HepG2 (cell line): Measurements from ENCODE around the gene WDR7. TPM values are rescaled to one million over a fixed set of nuclear protein-coding genes. Genes with fewer than 3 reads are reported as not detected.

Experiments used
- ATAC-seq: fragments of 200-7000 bp; cut with Tn5 transposase; 3 replicates; pipeline ENCODE4 v1.9.1; 2020; ENCODE audit warnings: mild to moderate bottlenecking, moderate library complexity
- BruUV-seq: library from RNA; stranded (reverse); fragments of 400-500 nt; replicated peaks from 2 replicates; lab custom pipeline; 2021; lab: Mats Ljungman, UMichigan
- CTCF ChIA-PET: fragments of 300-600 bp; formaldehyde crosslinking; extraction: SDS; loops from one replicate; lab custom pipeline; 2021; ENCODE audit warnings: low total read pairs, inconsistent platforms, low intra/inter-chr PET ratio; lab: Yijun Ruan, JAX
- POLR2A ChIA-PET: fragments of 350-600 bp; sonication (Branson Sonifier 250); formaldehyde crosslinking; loops from one replicate; lab custom pipeline; 2020; ENCODE audit warnings: antibody characterized with exemption, inconsistent platforms; lab: Yijun Ruan, JAX
- DNase-seq: peaks from one replicate; pipeline ENCODE4 v3.0.0-alpha.2; 2015; ENCODE audit warnings: low spot score
- FAIRE-seq: peaks from 3 replicates; lab custom pipeline; 2011; peaks lifted over from hg19 to GRCh38; lab: Jason Lieb, UNC
- H2AFZ ChIP-seq: one replicate; pipeline ENCODE4 v1.6.1; 2011; ENCODE audit warnings: low read length, inconsistent platforms
- H3K27ac ChIP-seq: fragments of 300-600 bp; 3 replicates; pipeline ENCODE4 v1.8.0; 2011; ENCODE audit warnings: mixed run types, mild to moderate bottlenecking, mixed read lengths, low read length, inconsistent platforms; ENCODE audit not compliant: insufficient read depth; ENCODE audit errors: extremely low read length
- H3K27me3 ChIP-seq, 2 experiments: fragments of 200-600 bp in 1 of 2; 2 replicates in 1 of 2; 3 replicates in 1 of 2; pipeline versions ENCODE4 v1.6.0 to v1.8.0; 2011; ENCODE audit warnings: low read length in 2 of 2, mild to moderate bottlenecking in 2 of 2, moderate library complexity in 2 of 2, inconsistent platforms in 1 of 2; ENCODE audit not compliant: insufficient read depth in 2 of 2, control insufficient read depth in 1 of 2
- H3K36me3 ChIP-seq, 2 experiments: fragments of 200-600 bp in 1 of 2; replicated peaks in 1 of 2; 2 replicates in 1 of 2; 3 replicates in 1 of 2; pipeline versions ENCODE4 v1.5.1 to v1.8.0; 2011; ENCODE audit warnings: low read length in 2 of 2, inconsistent platforms in 1 of 2; ENCODE audit not compliant: insufficient read depth in 2 of 2, control insufficient read depth in 1 of 2
- H3K4me1 ChIP-seq: 2 replicates; pipeline ENCODE4 v1.5.1; 2012; ENCODE audit warnings: low read length, inconsistent platforms; ENCODE audit not compliant: insufficient read depth
- H3K4me2 ChIP-seq: 2 replicates; pipeline ENCODE4 v1.6.0; 2011; ENCODE audit warnings: low read depth, low read length, inconsistent platforms
- H3K4me3 ChIP-seq, 3 experiments: fragments of 200-600 bp in 1 of 3; sonication (generic), shearing (Covaris generic) in 1 of 3; replicated peaks in 1 of 3; 2 replicates each; pipeline ENCODE4 v1.5.1; 2011 to 2016; ENCODE audit warnings: low read length in 3 of 3, inconsistent platforms in 2 of 3, low read depth in 2 of 3, mild to moderate bottlenecking in 2 of 3, control low read depth in 1 of 3, mixed read lengths in 1 of 3; ENCODE audit not compliant: insufficient read depth in 1 of 3
- H3K79me2 ChIP-seq: one replicate; pipeline ENCODE4 v1.6.1; 2011; ENCODE audit warnings: low read length, inconsistent platforms; ENCODE audit not compliant: insufficient read depth
- H3K9ac ChIP-seq: 2 replicates; pipeline ENCODE4 v1.6.0; 2011; ENCODE audit warnings: mild to moderate bottlenecking, low read depth, low read length, inconsistent platforms; ENCODE audit not compliant: insufficient read depth
- H3K9me3 ChIP-seq: 2 replicates; pipeline ENCODE4 v1.5.1; 2012; ENCODE audit warnings: mild to moderate bottlenecking, low read length
- H4K20me1 ChIP-seq: 2 replicates; pipeline ENCODE4 v1.6.0; 2011; ENCODE audit warnings: inconsistent platforms, mild to moderate bottlenecking, low read length, moderate library complexity; ENCODE audit not compliant: insufficient read depth
- CEBPB ChIP-seq: IDR thresholded peaks from 2 replicates; pipeline ENCODE4 v1.6.1; 2011; ENCODE audit warnings: low read depth, low read length, improper control_type of control experiment, borderline replicate concordance
- JUND ChIP-seq: sonication (generic); formaldehyde crosslinking; IDR thresholded peaks from 2 replicates; pipeline ENCODE4 v1.8.0; 2022; ENCODE audit warnings: mild to moderate bottlenecking, missing genetic modification reagents
- KLF16 ChIP-seq, 2 experiments: sonication (generic) in 1 of 2; formaldehyde crosslinking in 1 of 2; IDR thresholded peaks; 2 replicates each; pipeline versions ENCODE4 v1.6.1 to v1.8.0; 2016 to 2023; ENCODE audit warnings: missing genetic modification reagents in 2 of 2, missing compliant biosample characterization in 1 of 2
- NAIF1 ChIP-seq: sonication (generic); formaldehyde crosslinking; IDR thresholded peaks from 2 replicates; pipeline ENCODE4 v1.5.0; 2020; ENCODE audit warnings: mild to moderate bottlenecking, missing genetic modification reagents, borderline replicate concordance
- WGBS: methylation state at CpG from one replicate; pipeline ENCODE4 v1.1.6; 2017; ENCODE audit warnings: low lambda C conversion rate; 5-methylcytosine and 5-hydroxymethylcytosine counted together
- in situ Hi-C: cut with HindIII; loops from 2 replicates; pipeline ENCODE4 v1.10.0; 2017; ENCODE audit warnings: low pct_unique_long_range_greater_than_20kb; ENCODE audit not compliant: extremely low pct_ligation_motif_present
- intact Hi-C: fragments of 100-400 bp; cut with micrococcal nuclease; formaldehyde crosslinking; loops from one replicate; pipeline ENCODE4 v1.10.0; 2022; ENCODE audit not compliant: unreplicated experiment
- polyA plus RNA-seq, 8 experiments: library from polyadenylated mRNA; depleted of rRNA in 3 of 8; stranded (reverse) in 7 of 8; unstranded in 1 of 8; fragments of >200 nt; fragmentation: Illumina TruSeq in 4 of 8; extraction: Trizol in 4 of 8; gene quantifications; 2 replicates each; pipeline versions ENCODE4 v1.2.1 to v1.2.3, GENCODE V29; 2011 to 2016; ENCODE audit warnings: low read depth in 4 of 8, missing spikeins in 1 of 8, mixed read lengths in 1 of 8; ENCODE audit not compliant: insufficient read depth in 1 of 8
- total RNA-seq, 5 experiments: library from RNA; depleted of rRNA; stranded (reverse); fragments of >200 nt; fragmentation: Illumina TruSeq; extraction: Trizol; gene quantifications; 2 replicates each; pipeline ENCODE4 v1.2.3, GENCODE V29; 2016; ENCODE audit warnings: low read depth in 1 of 5

The WDR7 gene
- total and polyA plus RNA-seq, 2 of the 13 experiments (the other 11 are each of a cell fraction or from before 2014, with no cell fraction given): 2.0 to 7.8 TPM

DNA sequence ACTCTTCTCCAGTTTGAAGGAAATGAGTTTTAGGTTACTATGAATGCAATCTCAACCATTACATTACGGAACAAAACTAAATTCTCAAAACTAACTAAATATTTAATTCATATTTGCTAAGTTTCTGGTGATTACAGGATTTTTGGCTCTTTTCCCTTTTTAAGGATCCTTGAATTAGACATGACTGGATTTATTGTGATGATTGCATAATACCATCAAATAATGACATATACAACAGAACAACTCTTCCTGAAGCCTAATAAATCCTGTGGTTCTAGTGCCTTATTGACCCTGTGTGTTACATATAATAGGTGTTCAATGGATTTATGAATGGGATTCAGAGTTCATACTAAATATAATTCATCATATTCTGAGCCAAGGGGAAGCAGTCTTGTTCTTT is 90.5 kb downstream of the WDR7 start:
- H3K27me3 ChIP-seq: no peaks in the 10 kb centered on the region
- WGBS: 97% methylated on average over 1 of the region's 1 CpG
- no peaks in the 10 kb centered on the region for H3K9me3 ChIP-seq
- H2AFZ ChIP-seq: no peak overlapping the region
- H3K4me3 ChIP-seq: no peak overlapping the region
- no peaks in the 10 kb centered on the region for H3K4me1 ChIP-seq
- H3K4me2 ChIP-seq: no peak overlapping the region
- no peaks in the 10 kb centered on the region for H3K79me2 ChIP-seq
- CTCF ChIA-PET: no interaction called here
- no peak overlapping the region for H3K9ac ChIP-seq
- POLR2A ChIA-PET: no interaction called here
- H3K27ac ChIP-seq: no peak overlapping the region
- intact Hi-C loops (no loop called here), in situ Hi-C loops (loop anchor here (10.0 kb wide), 1 partner anchor 703 kb away; no protein-coding TSS in a partner anchor)
- H4K20me1 ChIP-seq: no peaks in the 10 kb centered on the region
- FAIRE-seq: no peak
- no peaks in the 10 kb centered on the region for H3K36me3 ChIP-seq
- no peak for DNase-seq
- no peak for ATAC-seq
- no TSS peak for BruUV-seq
- TF ChIP-seq JUND (CRISPR knock-in tag) (no peak), CEBPB (peak; percentile 66)
- TF ChIP-seq, all 625 proteins: peak for 1

DNA sequence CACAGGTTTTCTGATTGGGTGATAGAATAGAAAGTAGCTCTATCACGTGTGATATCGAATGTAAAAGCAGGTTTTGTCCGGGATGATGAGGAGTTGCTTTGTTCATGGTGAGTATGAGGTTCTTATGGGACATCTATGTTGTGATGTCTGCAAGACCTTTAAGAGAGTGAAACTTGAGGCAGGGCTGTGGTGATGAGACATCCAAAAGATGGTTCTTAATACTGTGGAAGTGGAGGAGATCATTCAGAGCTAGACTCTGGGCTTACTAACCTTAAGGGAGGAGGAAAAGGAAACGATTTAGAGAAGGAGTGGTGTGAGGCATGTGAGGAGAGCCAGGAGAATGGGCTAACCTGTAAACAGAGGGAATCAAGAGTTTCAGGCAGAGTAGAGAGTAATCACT is 92.0 kb downstream of the WDR7 start:
- no TSS peak for BruUV-seq
- Histone ChIP-seq H2AFZ (no peak overlapping the region), H4K20me1 (no peaks in the 10 kb centered on the region), H3K9me3 (no peaks in the 10 kb centered on the region), H3K4me1 (no peaks in the 10 kb centered on the region), H3K36me3 (no peaks in the 10 kb centered on the region), H3K27me3 (no peaks in the 10 kb centered on the region), H3K4me3 (no peak overlapping the region), H3K4me2 (no peak overlapping the region), H3K27ac (no peak overlapping the region), H3K79me2 (no peaks in the 10 kb centered on the region), H3K9ac (no peak overlapping the region)
- no peak for FAIRE-seq
- in situ Hi-C loops (loop anchor here (10.0 kb wide), 1 partner anchor 702 kb away; no protein-coding TSS in a partner anchor), intact Hi-C loops (no loop called here)
- ChIA-PET CTCF (no interaction called here), POLR2A (no interaction called here)
- TF ChIP-seq NAIF1 (CRISPR knock-in tag): no peak
- TF ChIP-seq KLF16 (CRISPR knock-in tag; IDR thresholded peaks at IDR 0.05): no peak
- WGBS: 60% methylated on average over 4 of the region's 4 CpGs
- DNase-seq: no peak
- no peak for ATAC-seq
